ENCODE measurements around the gene FAM237B. TPM values are rescaled to one million over a fixed set of nuclear protein-coding genes. Genes with fewer than 3 reads are reported as not detected.

Gene FAM237B
- total RNA-seq, 3 donors from 2014 or later (not counting 1 experiment from before 2014, with no cell fraction given), result not detected

DNA sequence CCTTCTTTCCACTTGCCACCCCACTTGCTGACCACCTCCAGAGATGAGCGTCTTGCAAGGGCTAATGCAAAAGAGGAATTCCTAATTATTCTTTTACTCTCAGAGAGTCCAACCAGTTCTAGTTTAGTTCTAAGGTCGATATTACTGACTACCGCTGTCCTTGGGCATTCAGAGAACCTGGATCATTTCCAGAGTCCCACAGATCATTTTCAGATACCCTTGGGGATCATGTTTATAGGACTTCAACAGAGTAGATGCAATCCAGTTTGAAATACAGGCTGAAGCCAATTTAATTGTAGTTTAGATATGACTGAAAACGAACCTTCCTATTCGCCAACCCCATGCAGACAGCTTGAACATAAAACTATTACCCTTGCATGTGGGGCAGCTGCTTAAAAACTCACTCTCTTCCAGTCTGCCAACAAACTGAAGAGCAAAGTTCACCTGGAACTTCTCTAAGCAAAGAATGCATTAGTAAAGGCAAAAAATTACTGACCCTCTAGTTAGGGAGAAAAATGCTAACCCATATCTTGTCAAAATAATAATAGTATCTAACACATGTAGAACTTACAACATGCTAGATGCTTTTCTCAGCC, 53.7 kb downstream of the FAM237B start:
- no peaks in the 10 kb centered on the region for H3K36me3 ChIP-seq (ENCODE audit: control insufficient read depth, insufficient read depth, low read length)
- no peak overlapping the region for H3K27ac ChIP-seq (ENCODE audit: low read length)
- TF ChIP-seq, protein P1, sequence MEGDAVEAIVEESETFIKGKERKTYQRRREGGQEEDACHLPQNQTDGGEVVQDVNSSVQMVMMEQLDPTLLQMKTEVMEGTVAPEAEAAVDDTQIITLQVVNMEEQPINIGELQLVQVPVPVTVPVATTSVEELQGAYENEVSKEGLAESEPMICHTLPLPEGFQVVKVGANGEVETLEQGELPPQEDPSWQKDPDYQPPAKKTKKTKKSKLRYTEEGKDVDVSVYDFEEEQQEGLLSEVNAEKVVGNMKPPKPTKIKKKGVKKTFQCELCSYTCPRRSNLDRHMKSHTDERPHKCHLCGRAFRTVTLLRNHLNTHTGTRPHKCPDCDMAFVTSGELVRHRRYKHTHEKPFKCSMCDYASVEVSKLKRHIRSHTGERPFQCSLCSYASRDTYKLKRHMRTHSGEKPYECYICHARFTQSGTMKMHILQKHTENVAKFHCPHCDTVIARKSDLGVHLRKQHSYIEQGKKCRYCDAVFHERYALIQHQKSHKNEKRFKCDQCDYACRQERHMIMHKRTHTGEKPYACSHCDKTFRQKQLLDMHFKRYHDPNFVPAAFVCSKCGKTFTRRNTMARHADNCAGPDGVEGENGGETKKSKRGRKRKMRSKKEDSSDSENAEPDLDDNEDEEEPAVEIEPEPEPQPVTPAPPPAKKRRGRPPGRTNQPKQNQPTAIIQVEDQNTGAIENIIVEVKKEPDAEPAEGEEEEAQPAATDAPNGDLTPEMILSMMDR (IDR thresholded peaks at IDR 0.05), result no peak
- no peaks in the 10 kb centered on the region for H3K4me1 ChIP-seq (ENCODE audit: control insufficient read depth, insufficient read depth, low read length)
- no peaks in the 10 kb centered on the region for H3K9me3 Mint-ChIP-seq
- H3K27ac Mint-ChIP-seq, result no peak overlapping the region
- H3K4me3 ChIP-seq (ENCODE audit: low read length), result no peak overlapping the region
- no peaks in the 10 kb centered on the region for H3K9me3 ChIP-seq (ENCODE audit: control insufficient read depth, insufficient read depth, low read length)
- no peak overlapping the region for H3K4me3 Mint-ChIP-seq
- no peaks in the 10 kb centered on the region for H3K36me3 Mint-ChIP-seq
- H3K27me3 Mint-ChIP-seq (ENCODE audit: low read depth in 2 of 2), result peaks cover 0 to 10% of the 10 kb centered on the region in 2 donors
- H3K4me1 Mint-ChIP-seq, result no peaks in the 10 kb centered on the region
- ATAC-seq, result no peak
- H3K27me3 ChIP-seq (ENCODE audit: control insufficient read depth, insufficient read depth, low read length), result no peaks in the 10 kb centered on the region
- no peak for DNase-seq
- intact Hi-C loops (cut with micrococcal nuclease), result no loop called here
- 88% methylated on average over 4 of the region's 5 CpGs for WGBS (ENCODE audit: insufficient coverage)

DNA sequence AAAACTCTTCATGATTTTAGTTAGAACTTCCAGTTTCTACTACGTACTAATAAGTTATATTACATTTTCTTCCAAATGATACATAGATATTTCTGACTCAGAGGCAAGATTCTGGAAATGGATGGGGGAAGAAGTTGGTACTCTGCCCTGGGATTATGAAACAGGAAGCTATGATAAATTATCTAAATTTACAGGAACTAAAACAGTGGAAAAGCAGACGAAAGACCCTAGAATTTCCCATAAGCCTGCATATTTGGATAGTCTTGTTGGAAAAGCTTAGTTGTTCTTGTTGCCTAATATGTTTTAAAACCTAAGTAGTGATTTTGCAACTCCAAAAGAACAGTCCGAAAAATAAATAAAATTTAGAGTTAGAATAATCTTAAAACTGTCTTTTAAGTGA, 54.3 kb downstream of the FAM237B start:
- H3K4me1 ChIP-seq (ENCODE audit: control insufficient read depth, insufficient read depth, low read length), result no peaks in the 10 kb centered on the region
- 89% methylated on average over 1 of the region's 3 CpGs for WGBS (ENCODE audit: insufficient coverage)
- Mint-ChIP-seq H3K4me3 (no peak overlapping the region), H3K27me3 (ENCODE audit: low read depth in 2 of 2) (peaks cover 0 to 10% of the 10 kb centered on the region in 2 donors), H3K36me3 (no peaks in the 10 kb centered on the region), H3K9me3 (no peaks in the 10 kb centered on the region), H3K4me1 (no peaks in the 10 kb centered on the region), H3K27ac (no peak overlapping the region)
- H3K4me3 ChIP-seq (ENCODE audit: low read length), result no peak overlapping the region
- no peak for DNase-seq
- no peaks in the 10 kb centered on the region for H3K27me3 ChIP-seq (ENCODE audit: control insufficient read depth, insufficient read depth, low read length)
- H3K9me3 ChIP-seq (ENCODE audit: control insufficient read depth, insufficient read depth, low read length), result no peaks in the 10 kb centered on the region
- intact Hi-C loops (cut with micrococcal nuclease), result no loop called here
- ATAC-seq, result no peak
- no peaks in the 10 kb centered on the region for H3K36me3 ChIP-seq (ENCODE audit: control insufficient read depth, insufficient read depth, low read length)
- H3K27ac ChIP-seq (ENCODE audit: low read length), result no peak overlapping the region
- TF ChIP-seq, protein P1 (IDR thresholded peaks at IDR 0.05), result no peak

Other genes starting within 250 kb of the FAM237B start
- gene STEAP1, start 166.8 kb downstream of the FAM237B start, total RNA-seq, result not detected
- under 1 TPM in 2 of 3 donors, not detected in 1; 0.05 to 0.16 TPM for gene STEAP2, start 109.6 kb downstream of the FAM237B start, total RNA-seq
- gene CFAP69, start 76.1 kb downstream of the FAM237B start, total RNA-seq, result under 1 TPM in 1 of 3 donors, not detected in 2; 0.13 TPM
- 10 to 100 TPM; 15.2 to 19.6 (median 19.2) TPM for gene GTPBP10, start 25.4 kb upstream of the FAM237B start, total RNA-seq
- gene CLDN12, start 82.2 kb upstream of the FAM237B start, total RNA-seq, result under 1 TPM; 0.68 to 0.86 (median 0.71) TPM
- gene PTTG1IP2, start 148.3 kb upstream of the FAM237B start, total RNA-seq, result not detected

Measured in natural killer cell (primary cell).